BE2C (cell line): Measurements from ENCODE around the gene TMOD3.
A peak's percentile ranks its signal among the peaks of the same experiment; 100 is the strongest.

Experiments used
- DNase-seq: peaks from one replicate; pipeline ENCODE4 v3.0.0-alpha.2; 2020
- H3K27me3 ChIP-seq: fragments of 250-450 bp; sonication (Bioruptor Pico); 2 replicates; pipeline ENCODE4 v1.5.1; 2020; ENCODE audit warnings: mild to moderate bottlenecking
- H3K36me3 ChIP-seq: fragments of 250-450 bp; sonication (Bioruptor Pico); 2 replicates; pipeline ENCODE4 v1.5.1; 2020; ENCODE audit warnings: mild to moderate bottlenecking
- H3K4me1 ChIP-seq: fragments of 250-450 bp; sonication (Bioruptor Pico); 2 replicates; pipeline ENCODE4 v1.5.1; 2020
- H3K4me3 ChIP-seq: 2 replicates; pipeline ENCODE4 v1.5.1; 2011; ENCODE audit warnings: low read depth, low read length
- H3K9me3 ChIP-seq: fragments of 250-450 bp; sonication (Bioruptor Pico); 2 replicates; pipeline ENCODE4 v1.5.1; 2020
- TF ChIP-seq, protein P1 (sequence below): IDR thresholded peaks from 2 replicates; pipeline ENCODE4 v1.5.1; 2012; ENCODE audit warnings: mild to moderate bottlenecking, low read depth, low read length

The TMOD3 gene

DNA sequence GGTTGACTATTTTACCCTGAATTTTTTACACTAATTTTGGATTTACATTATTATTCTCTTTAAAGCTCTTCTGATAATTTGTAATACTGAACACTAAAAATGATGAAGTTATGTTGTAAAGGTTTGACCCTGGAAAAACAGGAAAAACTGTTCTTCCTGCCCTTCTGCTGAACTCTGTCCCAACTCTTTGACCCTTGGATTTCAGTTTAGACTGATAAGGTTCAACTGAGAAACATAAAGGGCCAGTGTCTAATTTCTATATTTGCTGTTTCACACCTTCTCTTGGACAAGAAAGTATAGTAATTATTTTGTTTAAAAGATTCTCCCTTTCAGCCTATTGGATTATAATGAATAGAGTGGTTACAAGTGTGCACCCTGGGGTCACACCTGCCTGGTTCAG is 12.8 kb upstream of the TMOD3 start:
- TF ChIP-seq, protein P1, sequence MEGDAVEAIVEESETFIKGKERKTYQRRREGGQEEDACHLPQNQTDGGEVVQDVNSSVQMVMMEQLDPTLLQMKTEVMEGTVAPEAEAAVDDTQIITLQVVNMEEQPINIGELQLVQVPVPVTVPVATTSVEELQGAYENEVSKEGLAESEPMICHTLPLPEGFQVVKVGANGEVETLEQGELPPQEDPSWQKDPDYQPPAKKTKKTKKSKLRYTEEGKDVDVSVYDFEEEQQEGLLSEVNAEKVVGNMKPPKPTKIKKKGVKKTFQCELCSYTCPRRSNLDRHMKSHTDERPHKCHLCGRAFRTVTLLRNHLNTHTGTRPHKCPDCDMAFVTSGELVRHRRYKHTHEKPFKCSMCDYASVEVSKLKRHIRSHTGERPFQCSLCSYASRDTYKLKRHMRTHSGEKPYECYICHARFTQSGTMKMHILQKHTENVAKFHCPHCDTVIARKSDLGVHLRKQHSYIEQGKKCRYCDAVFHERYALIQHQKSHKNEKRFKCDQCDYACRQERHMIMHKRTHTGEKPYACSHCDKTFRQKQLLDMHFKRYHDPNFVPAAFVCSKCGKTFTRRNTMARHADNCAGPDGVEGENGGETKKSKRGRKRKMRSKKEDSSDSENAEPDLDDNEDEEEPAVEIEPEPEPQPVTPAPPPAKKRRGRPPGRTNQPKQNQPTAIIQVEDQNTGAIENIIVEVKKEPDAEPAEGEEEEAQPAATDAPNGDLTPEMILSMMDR = no peak
- Histone ChIP-seq H3K36me3 (no peaks in the 10 kb centered on the region; the same call in 1 of the 2 replicates), H3K9me3 (peaks cover 7% of the 10 kb centered on the region), H3K4me3 (no peak overlapping the region), H3K27me3 (no peaks in the 10 kb centered on the region), H3K4me1 (no peaks in the 10 kb centered on the region)
- DNase-seq = no peak

DNA sequence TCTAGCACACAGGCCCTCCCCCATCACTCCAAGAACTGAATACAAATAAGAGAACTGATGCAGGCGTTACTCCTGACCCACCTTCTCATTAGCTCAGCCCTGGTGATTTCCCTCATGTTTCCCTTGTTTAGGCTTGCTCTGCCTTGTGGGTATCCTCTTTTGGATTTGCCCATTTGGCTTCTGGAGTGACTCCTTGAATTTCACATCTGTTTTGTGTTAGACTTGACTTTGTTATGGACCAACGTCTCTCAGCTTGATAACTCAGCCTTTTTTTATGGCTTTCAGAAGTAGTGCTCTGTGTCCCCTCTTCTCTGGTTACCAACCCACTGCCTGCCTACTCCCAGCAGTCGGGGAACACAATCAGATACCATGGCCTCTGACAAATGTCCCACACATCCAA is 11.3 kb upstream of the TMOD3 start:
- H3K4me3 ChIP-seq = no peak overlapping the region
- no peak for DNase-seq
- no peaks in the 10 kb centered on the region for H3K4me1 ChIP-seq
- no peaks in the 10 kb centered on the region for H3K27me3 ChIP-seq
- no peaks in the 10 kb centered on the region; the same call in 1 of the 2 replicates for H3K36me3 ChIP-seq
- TF ChIP-seq, protein P1 = no peak
- peaks cover 7% of the 10 kb centered on the region for H3K9me3 ChIP-seq

DNA sequence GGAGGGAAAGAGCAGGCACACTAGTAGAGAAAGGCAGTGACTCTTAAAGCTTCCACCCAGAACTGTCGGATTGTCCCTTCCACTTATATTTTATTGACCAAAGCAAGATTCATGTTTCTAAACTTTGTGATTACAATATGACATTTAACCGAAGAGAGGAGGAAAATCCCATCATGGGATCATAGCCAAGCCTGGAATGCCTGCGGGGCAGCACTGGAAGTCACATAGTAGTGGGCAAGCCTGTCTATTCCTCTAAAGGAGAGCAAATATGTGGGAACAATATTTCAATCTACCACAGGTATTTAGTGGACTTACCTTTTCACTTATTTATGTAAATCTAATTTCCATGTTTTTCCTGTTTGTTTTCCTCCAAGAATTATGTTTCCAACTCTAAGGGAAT is 3.8 kb upstream of the TMOD3 start:
- Histone ChIP-seq H3K27me3 (no peaks in the 10 kb centered on the region), H3K4me1 (no peaks in the 10 kb centered on the region), H3K9me3 (peaks cover 4% of the 10 kb centered on the region; the same call in 1 of the 2 replicates), H3K36me3 (peaks cover 3% of the 10 kb centered on the region; the same call in 1 of the 2 replicates), H3K4me3 (no peak overlapping the region)
- TF ChIP-seq, protein P1 = no peak
- DNase-seq = no peak

DNA sequence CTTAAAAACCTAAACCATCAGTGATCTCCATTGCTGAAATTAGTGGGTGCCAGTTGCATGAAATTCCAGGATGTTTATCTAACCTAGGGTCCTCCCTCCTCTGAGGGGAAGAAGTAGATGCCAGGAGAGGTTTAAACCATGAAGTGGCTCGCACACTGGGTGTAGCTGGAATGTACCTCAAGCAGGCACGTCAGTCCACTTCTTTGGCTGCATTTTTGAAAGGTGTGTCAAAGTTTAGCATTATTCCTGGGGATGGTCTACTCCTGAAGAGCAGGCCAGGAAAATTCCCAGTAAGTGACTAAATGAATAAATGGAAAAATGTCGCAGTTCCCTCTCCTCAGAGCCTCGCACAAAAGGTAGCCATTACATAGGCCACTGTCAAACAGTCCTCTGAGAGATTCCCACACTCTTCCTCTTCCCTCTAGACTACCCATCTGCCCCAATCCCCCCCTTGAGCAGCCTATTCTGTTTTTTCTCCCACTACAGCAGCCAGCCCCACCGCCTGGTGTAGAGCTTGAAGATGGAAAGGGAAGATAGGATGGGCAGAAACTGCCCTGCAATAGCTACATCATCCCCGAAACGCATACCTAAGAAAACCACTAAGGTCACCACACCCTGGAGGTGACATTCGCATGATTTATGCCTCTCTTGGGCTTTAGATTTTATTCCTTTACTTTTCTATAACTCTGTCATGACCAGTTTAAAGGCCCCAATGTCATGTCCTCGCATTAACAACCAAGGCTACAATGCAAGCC is 655 bp upstream of the TMOD3 start:
- Histone ChIP-seq H3K4me3 (peak overlapping the region; percentile 93), H3K4me1 (no peaks in the 10 kb centered on the region), H3K9me3 (no peaks in the 10 kb centered on the region), H3K27me3 (no peaks in the 10 kb centered on the region), H3K36me3 (peaks cover 3% of the 10 kb centered on the region; the same call in 1 of the 2 replicates)
- DNase-seq = no peak
- TF ChIP-seq, protein P1 = no peak

DNA sequence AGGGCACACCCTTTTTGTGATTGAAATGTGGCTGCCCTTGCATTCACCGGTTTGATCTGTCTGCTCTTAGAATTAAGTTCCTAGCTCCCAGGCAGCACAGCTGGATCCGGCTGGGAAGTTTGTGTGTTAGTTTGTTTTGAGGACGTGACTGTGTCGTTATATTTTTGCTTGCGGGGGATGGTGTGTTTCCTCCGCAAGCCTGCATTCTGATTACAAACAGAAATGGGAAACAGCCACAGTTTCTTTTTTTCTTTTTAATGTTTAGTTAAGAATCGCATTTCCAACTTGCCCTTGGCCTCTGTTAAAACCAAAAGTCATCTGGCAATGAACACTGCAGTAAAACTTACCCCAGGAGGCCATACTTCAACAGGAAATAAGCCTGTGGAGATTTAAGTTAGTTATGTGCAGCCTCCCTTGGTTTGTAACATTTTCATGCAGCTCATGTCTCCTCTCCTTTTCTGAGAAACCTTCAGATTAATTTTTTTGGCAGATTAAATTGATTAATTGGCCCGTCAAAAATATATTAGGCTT is 888 bp downstream of the TMOD3 start:
- no peaks in the 10 kb centered on the region for H3K9me3 ChIP-seq
- no peaks in the 10 kb centered on the region for H3K4me1 ChIP-seq
- H3K27me3 ChIP-seq = no peaks in the 10 kb centered on the region
- no peak for DNase-seq
- peak overlapping the region; percentile 93 for H3K4me3 ChIP-seq
- H3K36me3 ChIP-seq = peaks cover 3% of the 10 kb centered on the region; the same call in 1 of the 2 replicates
- TF ChIP-seq, protein P1 = no peak

DNA sequence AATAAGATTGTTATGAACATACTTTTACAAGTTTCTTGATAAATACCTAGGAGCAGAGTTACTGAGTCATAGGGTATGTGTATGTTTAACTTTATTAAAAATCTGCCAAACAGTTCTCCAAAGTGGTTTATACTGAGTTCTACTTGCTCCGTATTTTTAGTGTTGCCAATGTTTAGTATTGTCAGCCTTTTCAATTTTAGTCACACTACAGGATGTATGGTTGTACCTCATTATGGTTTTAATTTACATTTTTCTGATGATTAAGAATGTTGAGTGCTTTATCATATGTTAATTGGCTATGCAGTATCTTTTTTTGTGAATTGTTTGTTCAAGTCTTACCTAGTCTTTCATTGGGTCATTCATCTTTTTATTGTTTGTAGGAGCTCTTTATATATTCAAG is 4.3 kb downstream of the TMOD3 start:
- H3K4me1 ChIP-seq = no peaks in the 10 kb centered on the region
- H3K27me3 ChIP-seq = no peaks in the 10 kb centered on the region
- no peak overlapping the region for H3K4me3 ChIP-seq
- TF ChIP-seq, protein P1 = no peak
- DNase-seq = no peak
- H3K9me3 ChIP-seq = no peaks in the 10 kb centered on the region
- peaks cover 3% of the 10 kb centered on the region; the same call in 1 of the 2 replicates for H3K36me3 ChIP-seq
